HG03135 (cell line): ENCODE measurements around the gene TMEM242.
"Not testable (repeated sequence)": the region's sequence is repeated elsewhere in the genome, so short reads cannot be mapped to it uniquely, and the experiment has no call there.

Source experiments
- ATAC-seq: cut with Tn5 transposase; IDR thresholded peaks from one replicate; pipeline ENCODE4 v1.9.1; 2021; ENCODE audit warnings: mild to moderate bottlenecking, moderate library complexity; ENCODE audit not compliant: unreplicated experiment

The TMEM242 gene

DNA sequence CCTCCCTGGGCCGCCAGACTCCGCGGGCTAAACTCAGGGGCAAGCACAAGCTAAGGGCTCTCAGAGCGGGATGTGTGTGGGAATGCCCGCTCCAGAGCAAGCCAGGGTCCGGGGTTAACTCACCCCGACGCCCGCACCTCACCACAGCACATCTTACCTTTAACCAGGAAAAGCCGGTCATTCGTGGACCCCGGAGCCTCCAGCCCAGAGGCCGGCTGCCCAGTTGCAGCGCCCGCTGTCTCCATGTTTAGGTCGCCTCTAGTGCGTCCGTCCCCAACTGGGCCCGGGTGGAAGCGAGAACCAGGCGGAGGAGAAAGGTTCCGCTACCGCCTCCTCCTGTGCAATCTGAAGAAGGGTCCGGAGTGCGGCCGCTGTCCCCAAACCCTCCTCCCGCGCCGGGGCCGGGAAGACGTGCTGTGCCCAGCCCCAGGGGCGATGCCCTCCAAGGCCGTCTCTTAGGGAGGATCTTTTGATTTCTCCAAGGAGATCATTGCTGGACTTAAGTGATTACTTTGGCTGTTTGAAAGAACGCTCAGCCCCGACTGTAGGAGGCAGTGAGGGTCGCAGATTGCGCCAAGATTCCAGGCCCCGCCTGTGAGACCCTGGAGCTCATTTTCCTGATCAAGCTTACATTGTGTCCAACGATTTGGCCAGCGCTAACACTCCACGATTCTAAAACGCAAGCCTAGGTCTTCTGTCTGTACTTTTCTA is at the start of gene TMEM242:
TSS of gene TMEM242 (minus strand) at position 265 of the 711 bp plus-strand sequence. CDS start at position 245, 20 bp downstream.
- ATAC-seq = peak; percentile 93

DNA sequence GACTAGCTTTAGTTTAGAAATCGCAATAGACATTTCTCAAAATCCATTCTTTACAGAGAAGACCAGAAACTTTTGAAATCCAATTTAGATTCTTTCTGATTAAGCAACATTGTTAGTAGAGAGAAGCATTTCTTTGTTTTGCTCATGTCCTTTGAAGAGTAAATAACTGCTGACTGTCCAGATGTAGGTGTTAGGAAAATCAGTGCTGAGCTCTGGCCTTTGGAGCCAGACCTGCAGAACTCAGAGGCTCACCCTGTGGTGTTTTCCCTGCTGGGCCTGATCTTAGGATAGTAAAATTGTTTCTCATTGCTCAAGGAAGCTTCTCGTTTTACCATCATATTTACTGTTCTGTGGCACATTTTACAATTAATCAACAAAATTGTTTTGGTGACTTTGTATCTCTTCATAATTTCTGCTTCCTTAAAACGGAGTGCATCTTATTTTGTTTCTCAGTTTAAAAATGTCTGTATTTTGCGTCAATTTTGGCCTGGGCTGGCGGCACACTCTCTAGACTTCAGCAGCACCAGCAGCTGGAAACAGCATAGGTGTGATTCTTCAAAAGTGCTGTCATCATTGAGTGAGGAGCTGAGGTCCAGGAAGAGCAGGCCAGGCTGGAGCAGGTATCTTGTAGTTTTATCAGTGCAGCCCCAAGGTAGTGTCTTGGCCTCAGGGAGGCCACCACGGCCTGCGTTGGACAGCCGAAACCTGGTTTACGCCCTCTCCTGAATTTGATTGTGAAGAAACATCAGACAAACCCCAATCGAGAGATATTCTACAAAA is 49.4 kb upstream of the TMEM242 start:
- no peak for ATAC-seq

- no peak for ATAC-seq
Measured at GRCh38 chr6:157370755-157371154, 47.4 kb upstream of the TMEM242 start.

DNA sequence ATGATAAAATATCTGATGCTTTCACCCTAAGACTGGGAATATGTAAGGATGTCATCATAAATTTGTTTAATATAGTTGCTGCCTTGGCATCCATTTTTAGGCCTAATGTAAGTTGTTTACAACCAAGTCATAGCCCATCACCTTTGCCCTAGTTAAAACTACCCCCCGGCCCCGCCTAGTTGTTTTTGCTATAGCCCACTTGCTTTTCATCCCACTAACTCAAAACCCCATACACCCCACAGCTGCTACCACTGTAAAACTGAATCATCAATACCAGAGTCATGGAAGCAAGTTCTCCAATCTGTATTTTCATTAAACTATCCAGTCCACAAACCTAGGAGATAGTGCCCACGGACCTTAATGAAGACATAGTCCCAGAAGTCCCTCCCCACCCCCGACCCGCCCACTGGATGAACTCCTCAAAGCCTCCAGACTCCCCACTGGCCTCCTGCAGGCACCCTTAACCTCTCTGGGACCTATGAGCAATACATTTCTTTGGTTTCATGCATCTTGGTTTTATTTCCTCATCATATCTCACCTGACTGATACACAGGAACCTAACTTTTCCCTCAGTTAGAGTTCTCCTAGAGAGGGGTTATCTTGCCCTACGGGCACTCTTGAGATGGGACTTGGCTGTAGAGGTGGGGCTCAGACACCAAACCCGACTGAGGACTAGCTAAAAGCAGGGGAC is 45.2 kb upstream of the TMEM242 start:
- no peak for ATAC-seq

DNA sequence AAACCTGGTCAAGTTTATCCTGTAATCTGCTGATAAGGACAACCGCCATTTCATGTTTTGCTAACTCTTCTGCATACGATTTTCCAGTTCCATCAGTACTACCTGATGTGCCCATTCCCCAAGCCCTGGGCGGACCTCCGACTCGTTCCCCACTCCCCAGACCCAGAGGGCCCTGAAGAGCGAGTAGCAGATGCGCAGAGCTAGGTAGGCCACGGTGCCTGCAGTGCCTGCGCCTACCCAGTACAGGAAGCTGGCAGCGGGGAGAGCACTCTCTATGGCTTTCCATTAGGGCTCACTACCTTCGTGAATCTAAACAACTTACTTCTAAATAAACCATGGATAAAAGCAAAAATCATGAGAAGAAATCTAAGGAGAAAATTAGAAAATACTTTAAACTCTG is 43.3 kb upstream of the TMEM242 start:
- no peak for ATAC-seq

DNA sequence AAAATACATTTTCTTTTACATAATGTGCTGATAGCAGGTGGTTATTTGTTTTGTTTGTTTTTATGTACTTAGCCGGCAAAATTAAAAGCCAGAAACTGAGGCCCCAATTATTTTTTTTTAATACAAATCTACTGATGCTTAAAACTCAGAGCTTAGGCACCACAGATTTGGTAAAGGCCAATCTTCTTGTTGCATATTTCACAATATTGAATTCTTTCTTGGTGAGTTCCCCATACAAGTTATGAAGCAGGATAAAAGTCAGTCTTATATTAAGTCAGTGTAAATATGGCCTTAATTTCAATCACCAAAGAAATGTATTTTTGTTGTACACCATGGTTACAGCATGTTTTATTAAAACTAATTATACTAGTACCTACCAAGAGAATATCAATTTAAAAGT is 41.4 kb upstream of the TMEM242 start:
- ATAC-seq = no peak

DNA sequence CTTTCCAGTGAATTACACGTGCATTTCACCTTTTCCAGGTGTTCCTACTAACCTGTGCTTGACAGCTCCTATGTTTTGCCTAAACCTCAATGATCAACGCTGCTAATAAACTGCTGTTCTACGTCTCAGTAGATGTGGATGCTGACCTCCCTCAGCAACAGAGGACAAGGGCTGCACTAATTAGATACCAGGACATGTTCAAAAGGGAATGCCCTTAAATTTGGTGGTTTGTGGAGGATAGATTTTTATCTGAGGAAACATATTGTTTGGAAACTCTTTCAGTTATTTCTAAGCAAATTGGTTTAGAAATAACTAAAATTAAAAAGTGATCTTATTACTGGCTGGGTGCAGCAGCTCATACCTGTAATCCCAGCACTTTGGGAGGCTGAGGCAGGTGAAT is 38.6 kb upstream of the TMEM242 start:
- ATAC-seq = no peak

DNA sequence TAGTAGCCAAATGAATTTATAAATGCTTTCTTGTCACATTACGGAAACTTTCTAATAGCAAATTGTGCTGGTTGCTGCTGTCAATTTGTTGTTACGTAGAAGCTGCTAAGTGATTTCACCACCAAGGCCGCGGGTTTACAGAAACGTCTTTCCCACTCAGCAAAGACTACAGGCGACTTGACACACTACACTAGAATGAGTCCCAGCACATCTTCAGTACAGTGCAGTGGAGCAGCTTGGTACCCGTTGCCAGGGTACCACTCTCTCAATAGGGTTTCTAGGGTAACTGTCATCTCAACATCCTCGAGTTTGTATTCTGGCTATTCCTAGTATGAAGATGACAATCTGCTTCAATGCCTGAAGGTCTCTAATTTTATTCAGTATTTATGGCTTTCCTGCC is 35.0 kb upstream of the TMEM242 start:
- ATAC-seq = no peak

GRCh38 chr6:157346373-157346772 is 23.1 kb upstream of the TMEM242 start:
- ATAC-seq = no peak

DNA sequence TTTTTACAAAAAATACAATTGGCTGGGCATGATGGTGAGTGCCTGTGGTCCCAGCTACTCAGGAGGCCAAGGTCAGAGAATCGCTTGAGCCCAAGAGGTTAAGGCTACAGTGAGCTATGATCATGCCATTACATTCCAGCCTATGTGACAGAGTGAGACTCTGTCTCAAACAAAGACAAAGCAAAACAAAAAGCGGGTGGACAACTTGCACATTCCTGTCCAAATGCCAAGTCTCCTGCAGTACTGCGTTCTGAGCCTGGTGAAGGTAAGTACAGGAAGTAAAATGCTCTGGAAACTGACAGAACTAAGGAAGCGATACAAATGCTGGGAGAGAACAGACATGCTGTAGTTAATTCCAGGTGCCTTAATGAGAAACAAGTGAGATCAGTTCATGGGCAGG is 20.4 kb upstream of the TMEM242 start:
- no peak for ATAC-seq

DNA sequence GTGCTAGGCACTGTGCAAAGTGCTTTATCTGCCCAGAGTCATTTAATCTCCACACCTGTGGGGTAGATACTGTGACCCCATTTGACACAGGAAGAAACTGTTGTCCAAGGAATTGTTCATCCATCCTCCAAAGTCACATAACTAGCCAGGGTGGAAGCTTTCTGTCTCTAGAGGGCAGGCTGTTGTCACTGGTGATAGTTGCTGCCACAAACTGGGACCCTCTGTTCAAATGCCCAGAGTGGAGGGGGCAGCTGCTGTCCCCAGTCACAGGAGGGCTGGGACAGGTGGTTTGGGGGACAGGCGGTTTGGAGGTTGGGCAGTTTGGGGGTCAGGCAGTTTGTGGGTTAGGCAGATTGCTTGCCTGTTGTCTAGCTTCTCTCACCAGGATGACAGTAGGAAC is 16.1 kb upstream of the TMEM242 start:
- no peak for ATAC-seq

DNA sequence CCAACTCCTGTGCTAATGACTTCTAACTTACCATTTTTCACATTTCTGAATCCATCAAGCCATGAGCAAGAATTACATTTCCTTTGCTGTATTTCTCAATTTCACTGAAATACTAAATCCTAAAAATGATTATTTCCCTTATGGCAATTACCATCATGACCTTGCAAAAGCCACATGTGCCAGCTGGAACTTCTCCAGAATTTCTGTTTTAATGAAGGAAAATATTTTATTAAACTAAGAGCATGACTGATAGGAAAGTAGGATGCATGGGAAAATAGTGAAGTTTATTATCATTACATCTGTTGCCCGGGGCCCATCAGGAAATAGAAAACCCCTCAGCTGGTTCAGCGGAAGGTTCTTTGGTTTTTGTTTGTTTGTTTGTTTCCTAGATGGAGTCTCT is 14.4 kb upstream of the TMEM242 start:
- no peak for ATAC-seq

- not testable (repeated sequence) for ATAC-seq
Measured at GRCh38 chr6:157337276-157337675, 14.0 kb upstream of the TMEM242 start.

DNA sequence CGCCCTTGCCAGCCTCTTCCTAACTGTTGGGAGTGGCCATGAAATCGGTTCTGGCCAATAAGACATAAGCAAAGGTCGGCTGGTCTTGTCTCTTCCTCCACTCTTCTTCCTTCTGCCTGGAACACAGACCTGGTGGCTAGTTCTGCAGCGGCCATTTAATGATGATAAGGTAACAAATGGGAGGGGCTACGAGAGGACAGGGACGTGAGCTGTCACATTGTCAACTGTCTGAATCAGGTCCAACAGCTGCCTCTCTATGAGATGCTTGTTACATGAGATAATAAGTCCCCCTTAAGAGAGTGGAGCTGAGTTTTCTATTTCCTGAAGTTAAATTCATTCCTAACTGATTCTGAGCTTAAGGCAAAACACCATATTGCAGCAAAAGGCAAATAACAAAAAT is 12.5 kb upstream of the TMEM242 start:
- no peak for ATAC-seq

DNA sequence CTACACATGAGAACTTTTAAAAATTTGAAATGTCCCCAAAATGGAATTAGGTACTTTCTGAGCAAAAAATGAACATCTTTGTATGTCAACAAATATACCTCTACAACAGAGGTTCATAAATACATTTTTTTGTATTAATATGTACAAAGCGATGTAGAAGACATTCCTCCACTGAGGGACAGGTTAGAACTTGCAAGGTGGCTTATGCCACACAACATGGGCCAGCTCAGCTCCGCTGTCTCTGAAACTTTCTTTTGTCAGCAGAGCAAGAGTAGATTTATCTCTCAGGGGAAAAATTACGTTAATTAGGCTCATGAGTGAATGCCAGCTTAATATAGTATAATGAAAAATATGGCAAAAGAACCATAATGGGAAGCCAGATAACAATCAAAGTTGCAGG is 10.6 kb upstream of the TMEM242 start:
- ATAC-seq = no peak

- ATAC-seq = no peak
Measured at GRCh38 chr6:157333537-157333936, 10.2 kb upstream of the TMEM242 start.

DNA sequence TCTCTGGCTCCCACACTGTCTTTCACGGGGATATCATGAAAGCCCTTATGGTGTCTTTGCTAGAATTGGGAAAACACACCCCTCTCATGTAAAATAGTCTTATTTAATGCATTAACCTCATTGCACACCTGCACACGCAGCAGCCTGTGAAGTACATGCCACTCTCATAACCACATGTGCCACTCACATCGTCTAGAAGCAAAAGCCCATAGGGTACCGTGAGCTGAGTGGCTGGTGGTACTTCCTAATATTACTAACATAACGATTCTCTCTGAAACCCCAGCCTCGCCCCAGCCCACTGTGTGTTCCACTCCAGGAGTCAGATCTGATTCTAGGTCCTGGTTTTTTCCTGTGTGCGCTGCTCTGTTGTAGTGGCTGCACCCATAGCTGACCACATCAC is 9.5 kb upstream of the TMEM242 start:
- ATAC-seq = no peak

DNA sequence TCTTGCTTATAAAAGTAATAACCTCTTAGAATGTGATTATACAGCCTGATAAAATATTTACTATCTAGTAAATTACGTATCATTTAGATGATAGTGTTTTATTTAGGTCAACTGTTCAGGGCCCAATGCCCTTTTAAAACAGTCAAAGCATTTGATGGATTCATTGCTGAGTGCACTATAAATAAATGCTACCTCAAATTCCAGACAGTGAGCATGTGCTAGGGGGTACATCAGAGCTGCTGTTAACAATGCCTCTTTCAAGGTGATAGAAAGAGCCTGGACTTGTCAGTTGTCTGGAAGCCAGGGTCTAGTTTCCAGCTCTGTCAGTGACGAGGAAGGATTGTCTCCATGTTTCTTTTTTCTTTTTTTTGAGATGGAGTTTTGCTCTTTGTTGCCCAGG is 7.5 kb upstream of the TMEM242 start:
- no peak for ATAC-seq

DNA sequence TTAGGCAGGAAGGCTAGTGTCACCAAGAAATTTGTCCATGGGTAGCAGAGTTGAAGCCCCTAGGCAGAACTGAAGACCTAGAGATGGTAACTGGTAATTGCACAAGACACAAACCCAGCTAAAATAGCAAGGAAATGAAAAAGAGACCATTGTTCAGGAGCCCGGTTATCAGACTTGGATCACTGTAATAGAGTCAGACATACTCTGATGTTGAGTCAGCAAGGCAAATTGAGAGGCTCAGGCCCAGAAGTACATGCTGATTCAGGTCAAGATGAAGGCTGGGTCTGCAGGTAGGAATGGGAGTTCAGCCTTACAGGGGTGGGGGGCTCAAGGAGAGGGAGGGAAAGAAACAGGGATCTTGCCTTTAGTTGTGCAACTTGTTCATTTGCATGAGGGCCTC is 6.5 kb upstream of the TMEM242 start:
- no peak for ATAC-seq

DNA sequence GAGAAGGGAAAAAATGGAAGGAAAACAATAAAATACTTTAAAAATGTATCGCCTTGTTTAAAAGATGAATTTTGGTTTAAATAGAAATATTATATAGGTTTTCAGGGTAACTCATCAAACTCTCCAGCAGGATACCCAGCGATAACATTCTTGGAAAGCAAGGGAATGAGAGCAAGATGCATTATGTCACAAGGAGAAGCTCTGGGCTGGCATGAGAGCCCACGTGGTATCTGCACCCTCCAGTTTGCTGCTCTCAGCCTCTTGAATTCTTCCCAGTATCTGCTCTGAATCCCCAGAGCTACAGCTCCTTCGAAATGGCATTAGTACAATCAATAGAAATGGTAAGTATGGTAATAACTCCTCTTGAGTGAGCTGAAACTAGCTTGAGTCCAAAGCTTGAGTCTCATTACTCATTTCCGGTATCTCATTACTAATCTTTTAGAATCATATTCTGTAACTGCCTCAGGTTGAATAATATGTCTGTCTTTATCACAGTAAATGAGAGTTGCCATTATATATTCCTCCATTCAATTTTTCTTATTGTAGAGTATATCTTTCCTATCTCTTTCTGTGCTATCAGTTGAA is 4.9 kb upstream of the TMEM242 start:
- no peak for ATAC-seq

DNA sequence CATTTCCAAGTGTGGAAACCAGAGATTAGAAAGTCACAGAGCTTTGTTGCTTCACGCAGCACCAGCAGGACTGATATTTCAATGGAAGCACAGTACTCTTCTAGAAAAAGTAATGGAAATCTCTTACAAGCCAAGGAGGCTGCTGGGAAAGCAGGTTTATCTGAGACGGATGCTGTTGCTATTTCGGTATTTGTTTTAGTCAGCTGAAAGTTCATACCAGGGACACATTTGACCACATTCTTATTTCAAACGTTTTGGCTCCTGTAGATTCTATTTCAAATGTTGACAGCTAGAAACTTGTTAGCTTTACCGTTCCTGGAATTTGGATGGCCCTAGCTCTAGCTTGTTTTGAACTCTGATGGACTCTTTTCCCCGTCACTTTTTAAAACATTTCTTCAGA is 3.7 kb upstream of the TMEM242 start:
- no peak for ATAC-seq
